Stomach (tissue), 9 donors: Measurements from ENCODE around the gene KLHDC3. TPM values are rescaled to one million over a fixed set of nuclear protein-coding genes. Genes with fewer than 3 reads are reported as not detected.

Experiments used
- DNase-seq, 2 donors: peaks; one replicate each; pipeline versions ENCODE4 v3.0.0 to v3.0.0-alpha.2; 2013 to 2019
- H3K27ac ChIP-seq, 5 donors: fragments of 200-600 bp in 4 of 5; sonication (generic) in 4 of 5; one replicate each; pipeline ENCODE4 v1.5.1; 2013 to 2019; ENCODE audit warnings: mild to moderate bottlenecking in 1 of 5, moderate library complexity in 1 of 5
- H3K27me3 ChIP-seq, 3 donors: fragments of 200-600 bp; sonication (generic); one replicate each; pipeline ENCODE4 v1.5.1; 2017 to 2019; ENCODE audit warnings: mixed run types in 1 of 3
- H3K36me3 ChIP-seq, 4 donors: fragments of 200-600 bp; sonication (generic); 1 replicate in 3 of 4; 2 replicates in 1 of 4; pipeline ENCODE4 v1.5.1; 2016 to 2019
- H3K4me1 ChIP-seq, 4 donors: fragments of 200-600 bp; sonication (generic); one replicate each; pipeline ENCODE4 v1.5.1; 2016 to 2019
- H3K4me3 ChIP-seq, 4 donors: fragments of 200-600 bp; sonication (generic) in 3 of 4; one replicate each; pipeline ENCODE4 v1.5.1; 2016 to 2019; ENCODE audit warnings: mild to moderate bottlenecking in 1 of 4
- H3K9me3 ChIP-seq, 4 donors: fragments of 200-600 bp; sonication (generic); one replicate each; pipeline ENCODE4 v1.5.1; 2016 to 2019
- EP300 ChIP-seq: sonication (generic); formaldehyde crosslinking; IDR thresholded peaks from one replicate; pipeline ENCODE4 v1.6.1; 2017; ENCODE audit warnings: antibody characterized with exemption
- POLR2A ChIP-seq, 4 donors: fragments of 450-650 bp; IDR thresholded peaks; one replicate each; pipeline ENCODE4 v1.6.1; 2016; ENCODE audit warnings: antibody characterized with exemption in 4 of 4, control low read depth in 2 of 4, mild to moderate bottlenecking in 1 of 4, moderate library complexity in 1 of 4
- POLR2AphosphoS5 ChIP-seq, 3 donors: sonication (generic); formaldehyde crosslinking; IDR thresholded peaks; one replicate each; pipeline ENCODE4 v1.6.1; 2016; ENCODE audit warnings: antibody characterized with exemption in 3 of 3
- WGBS, 5 donors: extraction: QIAGEN DNeasy Blood & Tissue Kit in 3 of 5; methylation state at CpG; one replicate each; pipeline versions ENCODE4 v1.1.5 to v1.1.7; 2013 to 2018; 5-methylcytosine and 5-hydroxymethylcytosine counted together
- intact Hi-C: fragments of 100-400 bp; cut with DNase I; formaldehyde crosslinking; loops from one replicate; pipeline ENCODE4 v1.15.1; 2023; ENCODE audit warnings: low total_unique reads
- polyA plus RNA-seq, 3 donors: library from polyadenylated mRNA; stranded (reverse); fragments of 200-250 nt; gene quantifications; one replicate each; pipeline ENCODE4 v1.2.3, GENCODE V29; 2013
- total RNA-seq, 5 donors: library from RNA; depleted of rRNA; stranded (reverse); fragments of >200 nt; gene quantifications; one replicate each; pipeline versions ENCODE4 v1.1.0 to v1.2.3, GENCODE V29; 2014 to 2016
- TF ChIP-seq, protein P1 (sequence below), 7 experiments: fragments of 450-650 bp in 4 of 7; fragments of 200-600 bp in 3 of 7; sonication (generic) in 3 of 7; IDR thresholded peaks; one replicate each; pipeline ENCODE4 v1.5.1; 2016 to 2019; ENCODE audit warnings: antibody characterized with exemption in 7 of 7, control low read depth in 2 of 7, mild to moderate bottlenecking in 1 of 7
- donor health status: healthy with polysubstance abuse.
- donor health status: Bipolar disorder and iron deficiency.
- donor health status: healthy.

KLHDC3 gene
- total and polyA plus RNA-seq, 8 donors, result 40.0 to 88.5 (median 67.4) TPM

DNA sequence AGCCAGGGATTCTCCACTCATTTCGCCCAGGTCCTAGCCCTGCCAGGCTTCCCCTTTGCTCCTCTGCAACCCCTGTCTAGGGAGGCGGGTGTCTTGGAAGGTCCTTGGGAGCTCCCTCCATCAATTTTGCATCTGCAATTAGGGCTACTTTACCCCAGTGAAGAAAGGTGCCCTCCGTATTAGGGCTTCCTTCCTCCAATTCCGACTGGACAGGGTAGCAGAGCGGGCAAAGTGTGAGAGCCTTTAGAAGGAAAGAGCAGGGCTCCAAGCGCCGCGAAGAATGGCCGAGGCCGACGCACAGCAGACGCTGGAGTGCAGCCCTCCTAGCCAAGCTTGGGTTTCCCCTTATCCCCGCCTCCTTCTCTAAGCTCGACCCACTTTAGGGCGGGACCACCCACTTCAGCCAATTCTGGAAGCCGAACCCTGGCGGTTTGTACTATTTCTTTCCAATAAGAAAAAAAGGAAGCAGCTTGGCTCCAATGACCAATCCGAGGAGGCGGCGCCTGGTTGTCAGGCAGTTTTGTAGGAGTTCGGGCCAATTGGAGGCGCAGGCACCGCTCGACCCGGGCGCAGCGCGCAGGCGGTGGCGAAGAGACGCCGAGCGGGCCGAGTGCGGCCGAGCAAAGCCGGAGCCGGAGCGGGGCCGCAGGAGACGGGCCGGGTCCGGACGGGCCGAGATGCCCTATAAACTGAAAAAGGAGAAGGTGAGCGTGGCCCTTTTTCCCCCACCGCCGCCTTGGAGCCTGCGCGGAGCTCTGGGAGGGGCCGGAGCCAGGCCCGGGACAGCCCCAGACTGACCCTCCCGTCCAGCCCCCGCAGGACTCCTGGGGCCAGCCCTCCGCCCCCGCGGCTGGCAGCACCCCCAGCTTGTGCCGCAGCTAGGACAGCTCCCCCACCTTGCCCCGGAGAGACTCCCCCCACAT is 29.8 kb upstream of the KLHDC3 start, which contains the start of gene PPP2R5D:
Gene PPP2R5D (plus strand): TSS at position 570 of the 923 bp plus-strand sequence. CDS start 108 bp downstream, at position 678.
- DNase-seq, result peak; percentile 98 to 99
- H3K9me3 ChIP-seq, result no peaks in the 10 kb centered on the region
- WGBS, 5 donors, result 0 to 1% (median 0%) methylated on average over 45 to 59 of the region's 59 CpGs
- peaks cover 38 to 64% (median 56%) of the 10 kb centered on the region in 4 donors for H3K4me1 ChIP-seq
- peak within 1 kb of the TSS; percentile 79 to 98 (median 90) for H3K4me3 ChIP-seq
- TF ChIP-seq POLR2A (IDR thresholded peaks at IDR 0.05) (peak in 1 of 4 donors; percentile 26), POLR2AphosphoS5 (IDR thresholded peaks at IDR 0.05) (peak; percentile 36 to 95 (median 87)), EP300 (no peak)
- TF ChIP-seq, protein P1, sequence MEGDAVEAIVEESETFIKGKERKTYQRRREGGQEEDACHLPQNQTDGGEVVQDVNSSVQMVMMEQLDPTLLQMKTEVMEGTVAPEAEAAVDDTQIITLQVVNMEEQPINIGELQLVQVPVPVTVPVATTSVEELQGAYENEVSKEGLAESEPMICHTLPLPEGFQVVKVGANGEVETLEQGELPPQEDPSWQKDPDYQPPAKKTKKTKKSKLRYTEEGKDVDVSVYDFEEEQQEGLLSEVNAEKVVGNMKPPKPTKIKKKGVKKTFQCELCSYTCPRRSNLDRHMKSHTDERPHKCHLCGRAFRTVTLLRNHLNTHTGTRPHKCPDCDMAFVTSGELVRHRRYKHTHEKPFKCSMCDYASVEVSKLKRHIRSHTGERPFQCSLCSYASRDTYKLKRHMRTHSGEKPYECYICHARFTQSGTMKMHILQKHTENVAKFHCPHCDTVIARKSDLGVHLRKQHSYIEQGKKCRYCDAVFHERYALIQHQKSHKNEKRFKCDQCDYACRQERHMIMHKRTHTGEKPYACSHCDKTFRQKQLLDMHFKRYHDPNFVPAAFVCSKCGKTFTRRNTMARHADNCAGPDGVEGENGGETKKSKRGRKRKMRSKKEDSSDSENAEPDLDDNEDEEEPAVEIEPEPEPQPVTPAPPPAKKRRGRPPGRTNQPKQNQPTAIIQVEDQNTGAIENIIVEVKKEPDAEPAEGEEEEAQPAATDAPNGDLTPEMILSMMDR (IDR thresholded peaks at IDR 0.05), result peak in 1 of 7 experiments; percentile 18
- H3K27me3 ChIP-seq, result no peaks in the 10 kb centered on the region
- peaks cover 3 to 7% (median 5%) of the 10 kb centered on the region in 4 donors for H3K36me3 ChIP-seq
- H3K27ac ChIP-seq, result peak within 1 kb of the TSS; percentile 87 to 93 (median 89)
- intact Hi-C loops, result no loop called here

DNA sequence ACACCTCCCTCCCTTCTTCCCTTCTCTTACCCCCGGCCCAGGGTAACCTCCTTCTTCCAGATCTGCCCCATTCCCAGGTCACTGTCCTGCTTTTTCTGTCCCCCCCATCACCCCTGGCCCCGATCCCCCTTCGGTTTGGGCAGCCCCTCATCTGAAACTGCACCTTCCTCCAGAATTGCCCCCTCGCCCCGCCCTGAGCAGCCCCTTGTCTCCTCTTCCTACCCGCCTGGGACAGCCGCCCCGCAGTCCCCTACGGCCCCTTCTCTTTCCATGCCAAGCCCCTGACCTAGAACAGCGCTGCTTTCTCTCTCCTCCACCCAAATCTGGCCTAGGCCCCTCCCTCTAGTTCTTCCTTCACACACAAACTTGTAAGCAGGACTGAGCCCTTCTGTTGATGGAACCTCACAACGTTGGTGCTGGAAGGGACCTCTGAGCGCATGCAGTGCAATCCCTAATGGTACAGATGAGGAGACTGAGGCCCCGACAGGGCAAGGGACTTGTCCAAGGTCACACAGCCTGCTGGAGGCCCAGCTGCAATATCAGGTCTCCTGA is 29.0 kb upstream of the KLHDC3 start:
- Histone ChIP-seq H3K9me3 (no peaks in the 10 kb centered on the region), H3K4me3 (peak overlapping the region; percentile 79 to 98 (median 90)), H3K4me1 (peaks cover 32 to 57% (median 48%) of the 10 kb centered on the region in 4 donors), H3K27ac (peak overlapping the region; percentile 77 to 93 (median 89)), H3K27me3 (no peaks in the 10 kb centered on the region), H3K36me3 (peaks cover 10 to 14% (median 12%) of the 10 kb centered on the region in 4 donors)
- TF ChIP-seq, protein P1 (IDR thresholded peaks at IDR 0.05), result no peak
- no peak for TF ChIP-seq POLR2A (IDR thresholded peaks at IDR 0.05)
- no peak for TF ChIP-seq EP300
- no peak for TF ChIP-seq POLR2AphosphoS5 (IDR thresholded peaks at IDR 0.05)
- WGBS, 5 donors, result 8 to 12% (median 10%) methylated on average over 12 to 13 of the region's 13 CpGs
- DNase-seq, result peak in 1 of 2 donors; percentile 50
- intact Hi-C loops, result no loop called here

DNA sequence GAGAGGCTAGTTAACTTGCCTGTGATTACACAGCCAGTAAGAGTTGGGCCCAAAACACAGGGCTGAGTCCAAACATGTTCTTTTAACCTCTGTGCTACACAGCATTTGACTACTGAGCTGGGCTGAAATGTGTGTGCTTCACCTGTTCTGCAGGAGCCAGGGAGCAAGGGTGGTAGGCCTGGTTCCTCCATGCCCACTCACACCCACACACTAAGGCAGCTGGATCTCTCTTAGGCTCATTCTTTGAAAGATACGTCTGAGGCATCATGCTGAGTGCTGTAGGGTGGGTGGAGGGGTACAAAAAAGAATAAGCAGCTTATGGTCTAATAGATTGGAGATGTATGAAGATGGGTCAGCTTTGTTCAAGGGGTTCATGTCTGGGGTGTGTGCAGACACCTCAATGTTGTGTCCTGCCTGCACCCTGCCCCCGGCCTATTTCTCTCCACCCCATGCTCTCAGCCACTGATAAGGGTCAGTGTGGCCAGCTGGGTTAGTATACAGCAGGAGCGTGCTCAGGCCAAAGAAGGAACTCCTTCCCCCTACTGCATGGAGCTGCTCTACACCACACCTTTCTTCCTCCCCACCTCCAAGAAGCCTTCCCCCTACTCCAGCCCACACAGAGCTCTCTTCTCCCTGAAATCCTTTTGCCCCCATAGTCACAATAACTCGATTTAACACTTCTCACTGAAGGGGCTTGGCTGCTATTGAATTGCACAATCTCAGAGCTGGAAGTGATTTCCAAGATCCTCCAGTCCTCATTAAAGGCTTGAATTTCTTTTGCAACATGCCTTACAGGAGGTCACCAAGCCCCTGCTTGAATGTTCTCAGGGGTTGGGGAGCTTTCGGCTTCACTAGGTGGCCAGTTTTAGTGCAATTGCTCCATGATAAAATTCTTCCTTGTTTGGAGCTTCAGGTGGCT is 26.3 kb upstream of the KLHDC3 start:
- no peak overlapping the region for H3K4me3 ChIP-seq
- H3K9me3 ChIP-seq, result no peaks in the 10 kb centered on the region
- intact Hi-C loops, result no loop called here
- 49 to 71% (median 66%) methylated on average over 5 of the region's 5 CpGs for WGBS, 5 donors
- H3K4me1 ChIP-seq, result peaks cover 32 to 53% (median 46%) of the 10 kb centered on the region in 4 donors
- TF ChIP-seq EP300, result no peak
- TF ChIP-seq POLR2A (IDR thresholded peaks at IDR 0.05), result no peak
- TF ChIP-seq, protein P1 (IDR thresholded peaks at IDR 0.05), result no peak
- TF ChIP-seq POLR2AphosphoS5 (IDR thresholded peaks at IDR 0.05), result no peak
- H3K27ac ChIP-seq, result peak overlapping the region in 1 of 5 donors; percentile 16
- H3K36me3 ChIP-seq, result peaks cover 15 to 39% (median 34%) of the 10 kb centered on the region in 4 donors
- no peak for DNase-seq
- no peaks in the 10 kb centered on the region for H3K27me3 ChIP-seq
